NCI-H2227 (cell line): ENCODE data around the gene TMEM178B.
"Not testable (repeated sequence)": the region's sequence is repeated elsewhere in the genome, so short reads cannot be mapped to it uniquely, and the experiment has no call there.

Experiments
- DNase-seq: peaks from one replicate; lab custom pipeline; 2025; ENCODE audit not compliant: unreplicated experiment; lab: John Stamatoyannopoulos, UW

TMEM178B gene

GRCh38 chr7:141073641-141074161, at the start of gene TMEM178B:
Gene TMEM178B (plus strand): TSS chr7:141074064.
- DNase-seq: peak; percentile 57

- DNase-seq: no peak
Observed at GRCh38 chr7:141024668-141025067, 49.2 kb upstream of the TMEM178B start.

- no peak for DNase-seq
Observed at GRCh38 chr7:141027043-141027442, 46.8 kb upstream of the TMEM178B start.

- no peak for DNase-seq
Observed at GRCh38 chr7:141028767-141029166, 45.1 kb upstream of the TMEM178B start.

- DNase-seq: not testable (repeated sequence)
Observed at GRCh38 chr7:141032539-141033323, 41.1 kb upstream of the TMEM178B start.

GRCh38 chr7:141038100-141038499, 35.8 kb upstream of the TMEM178B start:
- not testable (repeated sequence) for DNase-seq

- DNase-seq: no peak
Observed at GRCh38 chr7:141039376-141039775, 34.5 kb upstream of the TMEM178B start.

- DNase-seq: no peak
Observed at GRCh38 chr7:141042222-141043193, 31.4 kb upstream of the TMEM178B start.

- no peak for DNase-seq
Observed at GRCh38 chr7:141043616-141044015, 30.2 kb upstream of the TMEM178B start.

GRCh38 chr7:141045126-141045841, 28.6 kb upstream of the TMEM178B start:
- no peak for DNase-seq

GRCh38 chr7:141045842-141046620, 27.8 kb upstream of the TMEM178B start:
- no peak for DNase-seq

- peak; percentile 77 for DNase-seq
Observed at GRCh38 chr7:141053626-141054025, 20.2 kb upstream of the TMEM178B start.

GRCh38 chr7:141055146-141055545, 18.7 kb upstream of the TMEM178B start:
- no peak for DNase-seq

- peak; percentile 27 for DNase-seq
Observed at GRCh38 chr7:141057788-141058187, 16.1 kb upstream of the TMEM178B start.

GRCh38 chr7:141067856-141068255, 6.0 kb upstream of the TMEM178B start:
- peak; percentile 41 for DNase-seq

- DNase-seq: peak; percentile 92
Observed at GRCh38 chr7:141071260-141071854, 2.5 kb upstream of the TMEM178B start.

- peak; percentile 65 for DNase-seq
Observed at GRCh38 chr7:141071855-141072547, 1.9 kb upstream of the TMEM178B start.

- DNase-seq: peak; percentile 90
Observed at GRCh38 chr7:141072548-141073172, 1.2 kb upstream of the TMEM178B start.
